Activated CD8-positive, alpha-beta T cell treated with anti-CD3 and anti-CD28 coated beads for 36 hours (primary cell): ENCODE data around the gene UMOD. TPM values are rescaled to one million over a fixed set of nuclear protein-coding genes. Genes with fewer than 3 reads are reported as not detected.
"Not testable (repeated sequence)": the region's sequence is repeated elsewhere in the genome, so short reads cannot be mapped to it uniquely, and the experiment has no call there.

ENCODE experiments used
- ATAC-seq: fragments of 200-7000 bp; cut with Tn5 transposase; one replicate; pipeline ENCODE4 v1.10.0; 2021; ENCODE audit warnings: mild to moderate bottlenecking, moderate library complexity
- CTCF ChIA-PET: fragments of 350-600 bp; sonication (Branson Sonifier 250); formaldehyde crosslinking; loops from one replicate; lab custom pipeline; 2021; ENCODE audit warnings: antibody characterized with exemption; lab: Charles Lee
- POLR2A ChIA-PET: fragments of 350-600 bp; sonication (Branson Sonifier 250); formaldehyde crosslinking; loops from one replicate; lab custom pipeline; 2021; ENCODE audit warnings: antibody characterized with exemption; lab: Charles Lee
- DNase-seq: peaks from one replicate; pipeline ENCODE4 v3.0.0-alpha.2; 2020
- H3K27ac Mint-ChIP-seq: one replicate; pipeline ENCODE4 v1.8.0; 2021; ENCODE audit warnings: mild to moderate bottlenecking, mixed read lengths
- H3K27me3 Mint-ChIP-seq: one replicate; pipeline ENCODE4 v1.8.0; 2021; ENCODE audit warnings: mixed read lengths
- H3K36me3 Mint-ChIP-seq: one replicate; pipeline ENCODE4 v1.8.0; 2021; ENCODE audit warnings: low read depth, mixed read lengths
- H3K4me1 Mint-ChIP-seq: one replicate; pipeline ENCODE4 v1.8.0; 2021; ENCODE audit warnings: low read depth, mixed read lengths
- H3K4me3 Mint-ChIP-seq: one replicate; pipeline ENCODE4 v1.8.0; 2021; ENCODE audit warnings: mild to moderate bottlenecking, moderate library complexity, mixed read lengths
- H3K9me3 Mint-ChIP-seq: one replicate; pipeline ENCODE4 v1.8.0; 2021; ENCODE audit warnings: mixed read lengths
- intact Hi-C: fragments of 100-400 bp; cut with micrococcal nuclease; formaldehyde crosslinking; loops from one replicate; pipeline ENCODE4 v1.10.0; 2022
- total RNA-seq, 2 experiments: library from RNA; stranded (reverse); gene quantifications; one replicate each; pipeline ENCODE4 v1.2.3, GENCODE V29; 2021
- TF ChIP-seq, protein P1 (sequence below): fragments of 200-600 bp; IDR thresholded peaks from one replicate; pipeline ENCODE4 v1.8.0; 2022; ENCODE audit warnings: antibody characterized with exemption, mild to moderate bottlenecking

UMOD gene
- total RNA-seq, 2 experiments from 2014 or later: not detected

DNA sequence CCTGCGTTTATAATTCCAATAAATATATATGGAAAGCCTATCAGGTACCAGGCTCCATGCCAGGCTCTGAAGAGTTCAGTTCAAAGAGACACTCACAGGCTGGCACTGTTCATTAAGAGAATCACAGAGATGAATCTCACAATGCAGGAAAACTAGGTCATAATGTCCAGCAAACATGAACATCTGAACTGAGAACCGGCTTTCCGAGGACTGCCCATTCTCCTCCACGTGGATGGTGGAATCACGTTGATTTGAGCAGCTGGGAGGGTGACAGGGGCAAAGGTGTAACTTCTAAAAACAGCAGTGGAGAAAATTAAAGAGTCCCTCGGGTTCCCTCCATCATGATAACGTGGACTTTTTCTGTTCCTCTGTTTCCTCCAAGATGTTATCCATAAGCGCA, 35.4 kb downstream of the UMOD start:
- DNase-seq (no peak), ATAC-seq (no peak)
- intact Hi-C loops: no loop called here
- Mint-ChIP-seq H3K4me1 (no peaks in the 10 kb centered on the region), H3K36me3 (no peaks in the 10 kb centered on the region), H3K27me3 (peaks cover 1% of the 10 kb centered on the region), H3K4me3 (no peak overlapping the region), H3K27ac (no peak overlapping the region), H3K9me3 (no peaks in the 10 kb centered on the region)
- ChIA-PET CTCF (no interaction called here), POLR2A (no interaction called here)
- TF ChIP-seq, protein P1, sequence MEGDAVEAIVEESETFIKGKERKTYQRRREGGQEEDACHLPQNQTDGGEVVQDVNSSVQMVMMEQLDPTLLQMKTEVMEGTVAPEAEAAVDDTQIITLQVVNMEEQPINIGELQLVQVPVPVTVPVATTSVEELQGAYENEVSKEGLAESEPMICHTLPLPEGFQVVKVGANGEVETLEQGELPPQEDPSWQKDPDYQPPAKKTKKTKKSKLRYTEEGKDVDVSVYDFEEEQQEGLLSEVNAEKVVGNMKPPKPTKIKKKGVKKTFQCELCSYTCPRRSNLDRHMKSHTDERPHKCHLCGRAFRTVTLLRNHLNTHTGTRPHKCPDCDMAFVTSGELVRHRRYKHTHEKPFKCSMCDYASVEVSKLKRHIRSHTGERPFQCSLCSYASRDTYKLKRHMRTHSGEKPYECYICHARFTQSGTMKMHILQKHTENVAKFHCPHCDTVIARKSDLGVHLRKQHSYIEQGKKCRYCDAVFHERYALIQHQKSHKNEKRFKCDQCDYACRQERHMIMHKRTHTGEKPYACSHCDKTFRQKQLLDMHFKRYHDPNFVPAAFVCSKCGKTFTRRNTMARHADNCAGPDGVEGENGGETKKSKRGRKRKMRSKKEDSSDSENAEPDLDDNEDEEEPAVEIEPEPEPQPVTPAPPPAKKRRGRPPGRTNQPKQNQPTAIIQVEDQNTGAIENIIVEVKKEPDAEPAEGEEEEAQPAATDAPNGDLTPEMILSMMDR: no peak

DNA sequence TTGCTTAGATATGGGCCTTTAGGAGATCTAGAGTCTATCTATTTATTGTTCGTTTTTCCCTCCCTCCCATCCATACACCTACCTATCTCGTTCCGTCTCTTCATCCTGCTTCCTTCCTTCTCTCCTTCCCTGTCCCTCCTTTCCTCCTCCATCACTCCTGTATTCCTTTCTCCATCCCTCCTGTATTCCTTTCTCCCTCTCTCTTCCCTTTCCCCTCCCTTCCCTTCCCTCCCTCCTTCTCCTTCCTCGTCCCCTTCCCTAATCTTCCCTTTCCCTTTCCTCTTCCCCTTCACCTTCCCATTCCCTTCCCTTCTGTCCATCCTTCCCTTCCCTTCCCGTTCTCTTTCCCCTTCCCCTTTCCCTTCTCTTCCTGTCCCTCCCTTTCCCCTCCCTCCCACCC, 35.8 kb downstream of the UMOD start:
- no peaks in the 10 kb centered on the region for H3K4me1 Mint-ChIP-seq
- POLR2A ChIA-PET: no interaction called here
- DNase-seq (no peak), ATAC-seq (no peak)
- no peak overlapping the region for H3K27ac Mint-ChIP-seq
- no peak overlapping the region for H3K4me3 Mint-ChIP-seq
- TF ChIP-seq, protein P1: no peak
- peaks cover 1% of the 10 kb centered on the region for H3K27me3 Mint-ChIP-seq
- H3K36me3 Mint-ChIP-seq: no peaks in the 10 kb centered on the region
- no peaks in the 10 kb centered on the region for H3K9me3 Mint-ChIP-seq
- CTCF ChIA-PET: no interaction called here
- intact Hi-C loops: no loop called here

DNA sequence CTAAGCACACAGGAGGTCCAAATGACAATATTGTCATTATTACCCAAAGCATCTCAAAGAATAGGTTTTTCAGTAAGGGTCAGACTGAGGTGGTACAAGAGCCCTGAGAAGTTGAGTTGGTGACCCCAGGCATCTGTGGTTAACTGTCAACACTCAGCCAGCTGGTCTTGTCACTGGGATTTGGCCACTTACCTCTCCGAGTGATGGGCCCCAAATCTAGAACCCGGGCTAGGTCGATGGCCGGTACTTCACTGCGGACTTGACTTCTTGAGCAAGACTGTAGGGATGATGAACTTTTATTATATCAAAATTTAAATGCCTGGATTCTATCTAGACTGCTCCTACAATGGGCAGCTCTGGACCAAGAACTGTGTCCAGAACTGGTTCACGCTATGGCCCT, 36.8 kb downstream of the UMOD start:
- ATAC-seq (no peak), DNase-seq (no peak)
- POLR2A ChIA-PET: no interaction called here
- Mint-ChIP-seq H3K4me1 (no peaks in the 10 kb centered on the region), H3K27me3 (peaks cover 1% of the 10 kb centered on the region), H3K36me3 (no peaks in the 10 kb centered on the region), H3K9me3 (no peaks in the 10 kb centered on the region), H3K4me3 (no peak overlapping the region), H3K27ac (no peak overlapping the region)
- TF ChIP-seq, protein P1: no peak
- intact Hi-C loops: no loop called here
- CTCF ChIA-PET: no interaction called here

DNA sequence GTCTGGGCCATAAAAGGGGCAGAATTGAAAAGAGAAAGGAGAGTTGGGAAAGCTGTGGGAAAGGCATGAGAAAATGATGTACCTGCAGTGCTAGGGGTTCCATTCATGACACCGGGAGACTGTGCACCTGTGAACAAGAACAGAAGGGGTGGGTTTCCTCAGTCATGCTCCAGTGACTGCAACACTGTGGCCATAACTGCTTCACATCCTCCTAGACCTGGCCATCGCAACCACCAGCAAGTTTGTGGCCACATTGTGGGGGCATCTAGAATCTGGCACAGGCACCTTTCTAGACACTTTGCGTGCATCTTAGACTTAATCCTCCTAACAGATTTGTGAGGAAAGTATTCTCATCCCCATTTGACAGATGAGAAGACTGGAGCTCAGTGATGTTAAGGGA, 37.9 kb downstream of the UMOD start:
- DNase-seq (no peak), ATAC-seq (no peak)
- H3K4me3 Mint-ChIP-seq: no peak overlapping the region
- intact Hi-C loops: no loop called here
- no peaks in the 10 kb centered on the region for H3K4me1 Mint-ChIP-seq
- no peaks in the 10 kb centered on the region for H3K9me3 Mint-ChIP-seq
- no peak overlapping the region for H3K27ac Mint-ChIP-seq
- TF ChIP-seq, protein P1: no peak
- peaks cover 1% of the 10 kb centered on the region for H3K27me3 Mint-ChIP-seq
- ChIA-PET CTCF (interaction anchor here (1.7 kb wide), 1 partner anchor 14 kb away, joined by 4 read pairs; no protein-coding TSS in a partner anchor), POLR2A (no interaction called here)
- no peaks in the 10 kb centered on the region for H3K36me3 Mint-ChIP-seq

DNA sequence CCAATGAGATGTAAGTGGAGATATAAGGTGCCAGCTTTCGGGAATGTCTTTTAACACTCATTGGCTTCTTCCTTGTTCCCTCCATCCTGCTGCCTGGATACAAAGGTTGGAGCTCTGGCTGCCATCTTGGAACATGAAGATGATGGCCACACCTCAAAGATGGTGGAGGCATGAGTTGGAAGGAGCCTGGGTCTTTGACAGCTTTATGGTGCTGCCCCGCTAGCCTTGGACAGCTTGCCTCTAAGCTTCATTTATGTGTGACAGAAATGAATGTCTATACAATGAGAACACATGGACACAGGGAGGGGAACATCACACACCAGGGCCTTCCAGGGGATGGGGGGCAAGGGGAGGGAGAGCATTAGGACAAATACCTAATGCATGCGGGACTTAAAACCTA, 38.8 kb downstream of the UMOD start:
- TF ChIP-seq, protein P1: no peak
- ChIA-PET CTCF (interaction anchor here (1.7 kb wide), 1 partner anchor 13 kb away, joined by 4 read pairs; no protein-coding TSS in a partner anchor), POLR2A (interaction anchor here (0.6 kb wide), 1 partner anchor 90 kb away, joined by 3 read pairs; no protein-coding TSS in a partner anchor)
- Mint-ChIP-seq H3K4me3 (no peak overlapping the region), H3K4me1 (no peaks in the 10 kb centered on the region), H3K9me3 (no peaks in the 10 kb centered on the region), H3K27me3 (peaks cover 1% of the 10 kb centered on the region), H3K27ac (no peak overlapping the region), H3K36me3 (no peaks in the 10 kb centered on the region)
- intact Hi-C loops: no loop called here
- DNase-seq (no peak), ATAC-seq (no peak)

DNA sequence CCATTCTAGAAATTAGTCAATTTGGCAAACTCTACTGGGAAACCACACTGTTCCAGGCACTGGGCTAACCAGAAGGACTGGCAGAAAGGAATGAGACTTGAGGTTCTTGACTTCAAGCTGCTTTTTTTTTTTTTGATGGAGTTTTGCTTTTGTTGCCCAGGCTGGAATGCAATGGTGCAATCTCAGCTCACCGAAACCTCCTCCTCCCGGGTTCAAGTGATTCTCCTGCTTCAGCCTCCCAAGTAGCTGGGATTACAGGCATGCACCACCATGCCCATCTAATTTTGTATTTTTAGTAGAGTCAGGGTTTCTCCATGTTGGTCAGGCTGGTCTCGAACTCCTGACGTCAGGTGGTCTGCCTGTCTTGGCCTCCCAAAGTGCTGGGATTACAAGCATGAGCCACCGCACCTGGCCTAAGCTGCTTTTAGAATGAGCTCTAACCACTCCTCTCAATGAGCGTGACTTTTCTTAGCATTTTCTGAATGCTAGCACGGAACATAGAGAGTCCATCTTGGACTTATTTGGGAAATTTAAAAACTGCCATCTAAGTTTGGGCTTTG, 39.9 kb downstream of the UMOD start:
- POLR2A ChIA-PET, H3K4me1 Mint-ChIP-seq, DNase-seq, H3K36me3 Mint-ChIP-seq, H3K9me3 Mint-ChIP-seq, CTCF ChIA-PET, H3K27ac Mint-ChIP-seq, H3K27me3 Mint-ChIP-seq, intact Hi-C loops, ATAC-seq, H3K4me3 Mint-ChIP-seq: not testable (repeated sequence)
